Neural cell (in vitro differentiated cells): ENCODE measurements around the gene ANO4. TPM values are rescaled to one million over a fixed set of nuclear protein-coding genes. Genes with fewer than 3 reads are reported as not detected.

ENCODE experiments used
- H2AFZ ChIP-seq: fragments of 200-600, 300-800 bp; sonication (generic), shearing (Covaris generic); 2 replicates; pipeline ENCODE4 v1.6.0; 2014; ENCODE audit warnings: low read depth, mild to moderate bottlenecking, antibody characterized with exemption, low read length, moderate library complexity
- H3F3A ChIP-seq: fragments of 200-600 bp; shearing (Covaris generic); 2 replicates; pipeline ENCODE4 v1.6.1; 2016; ENCODE audit warnings: mild to moderate bottlenecking, moderate library complexity, mixed read lengths, antibody characterized with exemption, low read length; ENCODE audit not compliant: insufficient read depth, poor library complexity, severe bottlenecking
- H3K27ac ChIP-seq: fragments of 200-600, 300-800 bp; sonication (generic), shearing (Covaris generic); 2 replicates; pipeline ENCODE4 v1.5.1; 2014; ENCODE audit warnings: mild to moderate bottlenecking, low read length, moderate library complexity
- H3K27me3 ChIP-seq: fragments of 300-800, 200-600 bp; sonication (generic), shearing (Covaris generic); 2 replicates; pipeline ENCODE4 v1.6.0; 2014; ENCODE audit warnings: mild to moderate bottlenecking, low read depth, low read length, moderate library complexity; ENCODE audit not compliant: insufficient read depth
- H3K36me3 ChIP-seq: fragments of 300-800, 200-600 bp; sonication (generic), shearing (Covaris generic); 2 replicates; pipeline ENCODE4 v1.5.1; 2014; ENCODE audit warnings: mild to moderate bottlenecking, antibody characterized with exemption, low read length, moderate library complexity; ENCODE audit not compliant: insufficient read depth
- H3K4me2 ChIP-seq: fragments of 300-800, 200-600 bp; sonication (generic), shearing (Covaris generic); 2 replicates; pipeline ENCODE4 v1.6.0; 2014; ENCODE audit warnings: mild to moderate bottlenecking, low read length
- H3K4me3 ChIP-seq: fragments of 300-800, 200-600 bp; sonication (generic), shearing (Covaris generic); 2 replicates; pipeline ENCODE4 v1.5.1; 2014; ENCODE audit warnings: mild to moderate bottlenecking, low read length, moderate library complexity
- H3K79me2 ChIP-seq: fragments of 200-600 bp; shearing (Covaris generic); replicated peaks from 2 replicates; pipeline ENCODE4 v1.6.0; 2014; ENCODE audit warnings: mild to moderate bottlenecking, low read length, moderate library complexity; ENCODE audit not compliant: insufficient read depth
- H3K9ac ChIP-seq: fragments of 300-800, 200-600 bp; sonication (generic), shearing (Covaris generic); 2 replicates; pipeline ENCODE4 v1.6.1; 2016; ENCODE audit warnings: mild to moderate bottlenecking, low read length, mixed read lengths
- H3K9me2 ChIP-seq: fragments of 200-600 bp; shearing (Covaris generic); 2 replicates; pipeline ENCODE4 v1.6.1; 2016; ENCODE audit warnings: mild to moderate bottlenecking, low read length, mixed read lengths; ENCODE audit not compliant: insufficient read depth
- H3K9me3 ChIP-seq: fragments of 200-600, 300-800 bp; sonication (generic), shearing (Covaris generic); 2 replicates; pipeline ENCODE4 v1.6.1; 2016; ENCODE audit warnings: mild to moderate bottlenecking, mixed run types, low read length, moderate library complexity, mixed read lengths
- H4K20me1 ChIP-seq: fragments of 200-600 bp; shearing (Covaris generic); 2 replicates; pipeline ENCODE4 v1.6.1; 2016; ENCODE audit warnings: mild to moderate bottlenecking, mixed run types; ENCODE audit not compliant: insufficient read depth
- EP300 ChIP-seq: fragments of 450-650 bp; conservative IDR thresholded peaks from 2 replicates; pipeline ENCODE4 v1.6.1; 2014; ENCODE audit warnings: antibody characterized with exemption, mild to moderate bottlenecking, moderate library complexity; ENCODE audit not compliant: poor library complexity, severe bottlenecking
- EZH2 ChIP-seq: fragments of 200-600, 300-800 bp; shearing (Covaris generic), sonication (generic); IDR thresholded peaks from 2 replicates; pipeline ENCODE4 v1.6.1; 2014; ENCODE audit warnings: antibody characterized with exemption, low read length, borderline replicate concordance, mild to moderate bottlenecking; ENCODE audit not compliant: insufficient read depth, poor library complexity, severe bottlenecking
- MXI1 ChIP-seq: fragments of 450-650 bp; conservative IDR thresholded peaks from 2 replicates; pipeline ENCODE4 v1.6.1; 2014; ENCODE audit warnings: antibody characterized with exemption, mild to moderate bottlenecking; ENCODE audit not compliant: poor library complexity, severe bottlenecking
- POLR2AphosphoS5 ChIP-seq: IDR thresholded peaks from 2 replicates; pipeline ENCODE4 v1.6.1; 2012
- RAD21 ChIP-seq: fragments of 450-650 bp; conservative IDR thresholded peaks from 2 replicates; pipeline ENCODE4 v1.6.1; 2014; ENCODE audit warnings: antibody characterized with exemption, mild to moderate bottlenecking, moderate library complexity
- SMC3 ChIP-seq: fragments of 450-650 bp; conservative IDR thresholded peaks from 2 replicates; pipeline ENCODE4 v1.6.1; 2014; ENCODE audit warnings: antibody characterized with exemption, mild to moderate bottlenecking, moderate library complexity; ENCODE audit not compliant: poor library complexity
- TAF1 ChIP-seq: IDR thresholded peaks from 2 replicates; pipeline ENCODE4 v1.6.1; 2012; ENCODE audit warnings: low read depth
- polyA plus RNA-seq: library from polyadenylated mRNA; depleted of rRNA; stranded (reverse); fragments of >200 nt; gene quantifications from 2 replicates; pipeline ENCODE4 v1.2.3, GENCODE V29; 2014
- TF ChIP-seq, protein P1 (sequence below): IDR thresholded peaks from 2 replicates; pipeline ENCODE4 v1.6.1; 2012; ENCODE audit warnings: borderline replicate concordance
- TF ChIP-seq, protein P2 (sequence below): fragments of 450-650 bp; IDR thresholded peaks from 2 replicates; pipeline ENCODE4 v1.5.1; 2014; ENCODE audit warnings: antibody characterized with exemption, mild to moderate bottlenecking, moderate library complexity; ENCODE audit not compliant: poor library complexity, severe bottlenecking

The ANO4 gene
- polyA plus RNA-seq, 1 donor from 2014 or later: 11.1 TPM

- TF ChIP-seq TAF1: no peak
- TF ChIP-seq POLR2AphosphoS5: no peak
- no peak for TF ChIP-seq SMC3
- TF ChIP-seq, protein P1, sequence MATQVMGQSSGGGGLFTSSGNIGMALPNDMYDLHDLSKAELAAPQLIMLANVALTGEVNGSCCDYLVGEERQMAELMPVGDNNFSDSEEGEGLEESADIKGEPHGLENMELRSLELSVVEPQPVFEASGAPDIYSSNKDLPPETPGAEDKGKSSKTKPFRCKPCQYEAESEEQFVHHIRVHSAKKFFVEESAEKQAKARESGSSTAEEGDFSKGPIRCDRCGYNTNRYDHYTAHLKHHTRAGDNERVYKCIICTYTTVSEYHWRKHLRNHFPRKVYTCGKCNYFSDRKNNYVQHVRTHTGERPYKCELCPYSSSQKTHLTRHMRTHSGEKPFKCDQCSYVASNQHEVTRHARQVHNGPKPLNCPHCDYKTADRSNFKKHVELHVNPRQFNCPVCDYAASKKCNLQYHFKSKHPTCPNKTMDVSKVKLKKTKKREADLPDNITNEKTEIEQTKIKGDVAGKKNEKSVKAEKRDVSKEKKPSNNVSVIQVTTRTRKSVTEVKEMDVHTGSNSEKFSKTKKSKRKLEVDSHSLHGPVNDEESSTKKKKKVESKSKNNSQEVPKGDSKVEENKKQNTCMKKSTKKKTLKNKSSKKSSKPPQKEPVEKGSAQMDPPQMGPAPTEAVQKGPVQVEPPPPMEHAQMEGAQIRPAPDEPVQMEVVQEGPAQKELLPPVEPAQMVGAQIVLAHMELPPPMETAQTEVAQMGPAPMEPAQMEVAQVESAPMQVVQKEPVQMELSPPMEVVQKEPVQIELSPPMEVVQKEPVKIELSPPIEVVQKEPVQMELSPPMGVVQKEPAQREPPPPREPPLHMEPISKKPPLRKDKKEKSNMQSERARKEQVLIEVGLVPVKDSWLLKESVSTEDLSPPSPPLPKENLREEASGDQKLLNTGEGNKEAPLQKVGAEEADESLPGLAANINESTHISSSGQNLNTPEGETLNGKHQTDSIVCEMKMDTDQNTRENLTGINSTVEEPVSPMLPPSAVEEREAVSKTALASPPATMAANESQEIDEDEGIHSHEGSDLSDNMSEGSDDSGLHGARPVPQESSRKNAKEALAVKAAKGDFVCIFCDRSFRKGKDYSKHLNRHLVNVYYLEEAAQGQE: no peak
- no peak for TF ChIP-seq EP300
- TF ChIP-seq MXI1: no peak
- no peak for TF ChIP-seq EZH2
- no peak for TF ChIP-seq RAD21
- TF ChIP-seq, protein P2, sequence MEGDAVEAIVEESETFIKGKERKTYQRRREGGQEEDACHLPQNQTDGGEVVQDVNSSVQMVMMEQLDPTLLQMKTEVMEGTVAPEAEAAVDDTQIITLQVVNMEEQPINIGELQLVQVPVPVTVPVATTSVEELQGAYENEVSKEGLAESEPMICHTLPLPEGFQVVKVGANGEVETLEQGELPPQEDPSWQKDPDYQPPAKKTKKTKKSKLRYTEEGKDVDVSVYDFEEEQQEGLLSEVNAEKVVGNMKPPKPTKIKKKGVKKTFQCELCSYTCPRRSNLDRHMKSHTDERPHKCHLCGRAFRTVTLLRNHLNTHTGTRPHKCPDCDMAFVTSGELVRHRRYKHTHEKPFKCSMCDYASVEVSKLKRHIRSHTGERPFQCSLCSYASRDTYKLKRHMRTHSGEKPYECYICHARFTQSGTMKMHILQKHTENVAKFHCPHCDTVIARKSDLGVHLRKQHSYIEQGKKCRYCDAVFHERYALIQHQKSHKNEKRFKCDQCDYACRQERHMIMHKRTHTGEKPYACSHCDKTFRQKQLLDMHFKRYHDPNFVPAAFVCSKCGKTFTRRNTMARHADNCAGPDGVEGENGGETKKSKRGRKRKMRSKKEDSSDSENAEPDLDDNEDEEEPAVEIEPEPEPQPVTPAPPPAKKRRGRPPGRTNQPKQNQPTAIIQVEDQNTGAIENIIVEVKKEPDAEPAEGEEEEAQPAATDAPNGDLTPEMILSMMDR: no peak
- no peaks in the 10 kb centered on the region for H3K79me2 ChIP-seq
- H2AFZ ChIP-seq: no peak overlapping the region
Measured at GRCh38 chr12:101172316-101172715, 377.7 kb downstream of the ANO4 start.

DNA sequence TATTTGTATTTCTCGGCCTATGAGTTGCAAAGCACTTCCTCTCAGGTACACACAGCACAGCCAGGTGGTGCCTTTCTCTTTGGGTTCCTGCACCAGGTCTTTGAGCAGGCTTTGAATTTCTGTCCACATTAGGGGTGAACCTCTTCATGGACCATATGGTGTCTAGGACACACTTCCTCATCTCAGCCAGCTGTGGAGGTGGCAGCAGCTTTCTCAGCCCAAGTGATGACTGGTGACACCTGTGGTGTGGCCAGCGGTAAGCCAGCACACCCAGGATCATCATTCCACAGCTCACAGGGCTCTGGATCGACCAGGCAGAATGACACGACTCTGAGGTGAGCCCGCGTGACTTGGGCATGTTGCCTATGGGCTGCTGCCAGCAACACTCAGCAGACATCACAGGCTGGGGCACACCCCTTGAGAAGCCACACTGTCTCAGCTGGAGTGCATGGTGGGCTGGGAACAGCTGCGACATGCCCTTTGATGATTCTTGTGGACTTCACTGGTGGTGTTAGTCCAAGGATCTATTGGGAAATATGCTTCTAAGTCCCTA lies 378.7 kb downstream of the ANO4 start:
- H3K36me3 ChIP-seq: no peaks in the 10 kb centered on the region
- H3K4me2 ChIP-seq: no peak overlapping the region
- no peaks in the 10 kb centered on the region for H4K20me1 ChIP-seq
- H3K9me3 ChIP-seq: no peaks in the 10 kb centered on the region
- no peaks in the 10 kb centered on the region for H3K9me2 ChIP-seq
- no peak overlapping the region for H3K9ac ChIP-seq
- H2AFZ ChIP-seq: no peak overlapping the region
- H3K79me2 ChIP-seq: no peaks in the 10 kb centered on the region
- no peak overlapping the region for H3K27ac ChIP-seq
- no peaks in the 10 kb centered on the region for H3K27me3 ChIP-seq
- no peak for TF ChIP-seq SMC3
- TF ChIP-seq EZH2: no peak
- TF ChIP-seq POLR2AphosphoS5: no peak
- TF ChIP-seq EP300: no peak
- TF ChIP-seq MXI1: no peak
- no peak for TF ChIP-seq TAF1
- TF ChIP-seq, protein P1: no peak
- no peak for TF ChIP-seq RAD21
- TF ChIP-seq, protein P2: no peak
- no peaks in the 10 kb centered on the region for H3F3A ChIP-seq
- no peak overlapping the region for H3K4me3 ChIP-seq

More at GRCh38 chr12:101172316-101172715, 377.7 kb downstream of the ANO4 start:
- no peaks in the 10 kb centered on the region for H3F3A ChIP-seq
- no peaks in the 10 kb centered on the region for H3K9me3 ChIP-seq
- H3K4me3 ChIP-seq: no peak overlapping the region
- no peak overlapping the region for H3K27ac ChIP-seq
- no peaks in the 10 kb centered on the region for H3K9me2 ChIP-seq
- H3K27me3 ChIP-seq: no peaks in the 10 kb centered on the region
- no peak overlapping the region for H3K4me2 ChIP-seq
- H4K20me1 ChIP-seq: no peaks in the 10 kb centered on the region
- H3K36me3 ChIP-seq: no peaks in the 10 kb centered on the region
- H3K9ac ChIP-seq: no peak overlapping the region
